ENCODE results near the gene NLGN4Y.
"Not testable (repeated sequence)": the region's sequence is repeated elsewhere in the genome, so short reads cannot be mapped to it uniquely, and the experiment has no call there.

NLGN4Y gene

GRCh38 chrY:14837466-14837865 is 313.1 kb downstream of the NLGN4Y start:
- DNase-seq, result peak; percentile 23

GRCh38 chrY:14850734-14851133 is 326.4 kb downstream of the NLGN4Y start:
- no peak for DNase-seq

GRCh38 chrY:14860448-14860847 is 336.1 kb downstream of the NLGN4Y start:
- DNase-seq, result no peak

GRCh38 chrY:14861033-14861432 is 336.7 kb downstream of the NLGN4Y start:
- DNase-seq, result not testable (repeated sequence)

- no peak for DNase-seq
These were observed 347.6 kb downstream of the NLGN4Y start for GRCh38 chrY:14871971-14872370.
